EL (cell line): ENCODE data around the gene APBB3.
"Not testable (repeated sequence)": the region's sequence is repeated elsewhere in the genome, so short reads cannot be mapped to it uniquely, and the experiment has no call there.

Source experiments
- DNase-seq: peaks from one replicate; pipeline ENCODE4 v3.0.0-alpha.2; 2016

Gene APBB3

DNA sequence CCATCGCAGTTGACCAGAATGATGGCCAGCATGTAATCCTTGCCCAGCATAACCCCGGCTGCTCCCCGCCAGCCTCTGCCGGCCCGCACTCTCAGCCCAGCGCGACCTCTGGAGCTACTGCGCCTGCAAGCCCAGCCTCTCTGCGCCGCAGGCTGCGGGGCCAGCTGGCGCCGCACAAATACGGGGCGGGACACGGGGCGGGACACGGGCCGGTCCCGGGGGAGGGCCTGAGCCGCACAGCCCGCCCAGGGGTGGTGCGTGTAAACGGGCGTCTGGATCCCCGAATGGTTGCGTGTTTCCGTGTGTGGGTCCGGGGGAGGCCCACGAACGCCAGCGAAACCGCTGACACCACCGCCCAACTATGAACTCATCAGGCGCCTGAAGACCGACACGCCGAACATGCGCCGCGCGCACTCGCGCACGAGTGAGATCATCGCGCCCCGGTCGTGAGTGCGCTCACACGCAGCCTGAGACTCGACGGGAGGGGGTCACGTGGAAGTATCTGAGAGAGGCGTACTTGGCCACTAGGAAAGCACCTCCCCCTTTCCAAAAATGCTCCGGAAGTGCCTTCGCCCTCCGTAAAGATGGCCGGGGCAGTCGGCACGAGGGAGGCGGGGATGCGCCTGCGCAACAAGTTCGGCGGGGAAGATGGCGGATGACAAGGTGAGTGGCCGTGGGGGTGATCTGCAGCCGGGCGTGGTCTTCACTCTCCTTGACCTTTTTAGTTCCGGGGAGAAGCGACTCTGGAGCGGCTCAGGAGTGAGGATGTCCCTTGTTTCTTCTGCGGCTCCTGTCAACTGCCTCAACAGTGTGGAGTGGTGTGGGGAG, at the start of gene APBB3, which contains the start of gene SLC35A4:
Gene APBB3 (minus strand): TSS at position 403 of the 828 bp plus-strand sequence. CDS start 353 bp downstream, at position 50.
Gene SLC35A4 (plus strand): TSS at position 633 of the 828 bp plus-strand sequence. CDS start 2,342 bp downstream, outside the sequence.
- peak; percentile 99 for DNase-seq

GRCh38 chr5:140611020-140611521, 46.7 kb upstream of the APBB3 start:
- no peak for DNase-seq

DNA sequence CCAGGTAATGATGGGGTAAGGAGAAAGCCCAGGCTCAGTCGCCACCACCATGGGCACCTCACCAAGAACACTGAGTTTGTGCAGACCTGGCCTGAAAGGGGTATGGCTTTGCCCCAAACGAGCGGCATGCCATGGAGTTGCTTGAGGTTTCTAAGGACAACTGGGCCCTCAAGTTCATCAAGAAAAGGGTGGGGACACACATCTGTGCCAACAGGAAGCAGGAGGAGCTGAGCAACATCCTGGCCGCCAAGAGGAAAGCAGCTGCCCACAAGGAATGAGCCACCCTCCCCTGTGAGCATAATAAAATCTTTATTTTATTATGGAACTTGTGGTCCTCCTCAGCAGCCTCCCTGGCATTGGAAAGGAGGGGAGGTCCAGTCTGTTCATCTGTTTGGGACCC, 44.7 kb upstream of the APBB3 start:
- no peak for DNase-seq

DNA sequence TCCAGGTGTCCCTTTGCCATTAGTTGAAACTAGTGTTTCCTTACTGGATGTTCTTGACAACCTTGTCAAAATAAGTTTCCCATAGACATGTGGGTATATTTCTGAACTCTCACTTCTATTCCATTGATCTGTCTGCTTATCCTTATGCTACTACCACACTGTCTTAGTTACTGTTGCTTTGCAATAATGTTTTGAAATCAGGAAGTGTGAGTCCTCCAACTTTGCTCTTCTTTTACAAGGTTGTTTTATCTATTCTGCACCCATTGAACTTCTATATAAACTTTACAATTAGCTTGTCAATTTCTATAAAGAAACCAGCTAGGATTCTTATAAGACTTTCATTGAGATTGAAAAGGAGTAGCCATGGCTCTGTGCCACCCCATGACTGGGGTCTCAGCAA, 44.3 kb upstream of the APBB3 start:
- DNase-seq, result no peak

- DNase-seq, result no peak
Measured at GRCh38 chr5:140607031-140607430, 42.6 kb upstream of the APBB3 start.

DNA sequence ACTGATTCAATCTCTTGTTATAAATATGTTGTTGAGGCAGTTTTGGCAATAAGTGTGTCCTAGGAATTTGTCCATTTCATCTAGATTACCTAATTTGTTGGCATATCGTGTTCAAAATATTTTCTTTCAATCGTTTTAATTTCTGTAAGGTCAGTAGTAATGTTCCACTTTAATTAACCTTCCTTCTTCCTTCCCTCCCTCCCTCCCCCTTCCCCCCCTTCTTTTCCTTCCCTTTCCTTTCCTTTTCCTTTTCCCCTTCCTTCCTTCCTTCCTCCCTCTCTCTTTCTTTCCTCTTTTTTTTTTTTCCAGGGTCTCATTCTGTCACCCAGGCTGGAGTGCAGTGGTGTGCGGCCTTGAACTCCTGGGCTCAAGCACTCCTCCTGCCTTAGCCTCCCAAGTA, 41.5 kb upstream of the APBB3 start:
- no peak for DNase-seq

DNA sequence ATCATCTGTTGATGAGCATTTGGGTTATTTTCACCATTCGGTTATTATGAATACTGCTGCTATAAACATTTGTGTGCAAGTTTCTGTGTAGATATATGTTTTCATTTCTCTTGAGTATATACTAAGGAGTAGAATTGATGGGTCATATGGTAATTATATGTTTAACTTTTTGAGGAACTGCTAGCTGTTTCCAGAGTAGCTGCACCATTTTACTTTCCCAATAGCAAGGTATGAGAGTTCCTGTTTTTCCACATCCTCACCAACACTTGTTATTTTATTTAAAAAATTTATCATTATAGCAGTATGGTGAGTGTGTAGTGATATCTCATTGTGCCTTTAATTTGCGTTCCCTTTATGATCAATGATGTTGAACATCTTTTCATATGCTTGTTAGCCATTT, 39.3 kb upstream of the APBB3 start:
- DNase-seq, result no peak

DNA sequence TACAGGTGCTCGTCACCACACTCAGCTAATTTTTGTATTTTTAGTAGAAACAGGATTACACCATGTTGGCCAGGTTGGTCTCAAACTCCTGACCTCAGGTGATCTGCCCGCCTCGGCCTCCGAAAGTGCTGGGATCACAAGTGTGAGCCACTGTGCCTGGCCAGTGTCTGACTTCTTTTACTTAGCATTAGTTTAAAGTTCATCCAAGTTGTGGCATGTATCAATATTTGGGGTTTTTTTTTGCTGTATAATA, 39.0 kb upstream of the APBB3 start:
- DNase-seq, result not testable (repeated sequence)

DNA sequence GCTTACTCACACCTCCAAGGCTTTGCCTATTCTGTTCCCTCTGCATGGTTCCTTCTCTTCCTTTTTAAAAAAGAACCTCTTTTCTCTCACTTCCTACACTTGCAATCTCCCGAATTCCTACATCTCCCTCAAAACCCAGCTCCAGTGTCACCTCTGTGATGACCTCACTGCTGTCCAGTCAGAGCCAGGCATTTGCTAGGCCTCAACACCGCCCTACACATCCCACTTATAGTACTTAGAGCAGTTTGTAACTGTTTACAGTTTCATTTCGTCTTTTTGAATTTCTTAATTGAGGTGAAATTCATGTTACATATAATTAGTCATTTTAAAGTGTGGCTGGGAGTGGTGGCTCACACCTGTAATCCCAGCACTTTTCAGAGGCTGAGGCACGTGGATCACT, 37.7 kb upstream of the APBB3 start:
- DNase-seq, result peak; percentile 17

- no peak for DNase-seq
Measured at GRCh38 chr5:140600096-140600495, 35.7 kb upstream of the APBB3 start.

- no peak for DNase-seq
Measured at GRCh38 chr5:140598836-140599235, 34.4 kb upstream of the APBB3 start.

GRCh38 chr5:140596321-140596741, 31.9 kb upstream of the APBB3 start:
- DNase-seq, result no peak

- DNase-seq, result no peak
Measured at GRCh38 chr5:140595538-140596300, 31.3 kb upstream of the APBB3 start.

- no peak for DNase-seq
Measured at GRCh38 chr5:140594169-140594568, 29.8 kb upstream of the APBB3 start.

DNA sequence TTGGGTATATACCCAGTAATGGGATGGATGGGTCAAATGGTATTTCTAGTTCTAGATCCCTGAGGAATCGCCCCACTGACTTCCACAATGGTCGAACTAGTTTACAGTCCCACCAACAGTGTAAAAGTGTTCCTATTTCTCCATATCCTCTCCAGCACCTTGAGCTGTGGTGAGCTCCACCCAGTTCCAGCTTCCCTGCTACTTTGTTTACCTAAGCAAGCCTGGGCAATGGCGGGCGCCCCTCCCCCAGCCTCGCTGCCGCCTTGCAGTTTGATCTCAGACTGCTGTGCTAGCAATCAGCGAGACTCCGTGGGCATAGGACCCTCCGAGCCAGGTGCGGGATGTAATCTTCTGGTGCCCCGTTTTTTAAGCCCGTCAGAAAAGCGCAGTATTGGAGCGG, 28.7 kb upstream of the APBB3 start:
- DNase-seq, result not testable (repeated sequence)

GRCh38 chr5:140591747-140592372, 27.5 kb upstream of the APBB3 start:
- DNase-seq, result peak; percentile 54

DNA sequence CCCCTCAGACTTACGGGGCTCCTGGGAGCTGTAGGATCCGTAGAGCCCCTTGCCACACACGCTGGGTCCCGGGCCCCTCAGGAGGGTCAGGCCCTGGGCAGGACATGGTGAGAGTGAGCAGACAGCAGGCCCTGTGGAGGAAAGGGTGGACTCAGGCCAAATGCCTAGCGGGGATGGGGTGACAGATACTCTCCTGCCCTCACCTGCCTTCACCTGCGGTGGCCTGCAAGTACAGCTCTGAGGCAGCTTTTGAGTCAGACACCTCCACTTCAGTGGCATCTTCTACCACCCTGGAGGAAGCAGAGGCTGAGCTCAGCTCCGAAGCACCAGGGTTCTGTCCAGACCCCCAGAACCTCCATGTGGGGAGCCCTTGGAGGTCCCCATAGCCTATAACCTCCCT, 26.5 kb upstream of the APBB3 start:
- DNase-seq, result no peak

- peak; percentile 23 for DNase-seq
Measured at GRCh38 chr5:140588311-140589070, 24.1 kb upstream of the APBB3 start.

GRCh38 chr5:140587495-140587894, 23.1 kb upstream of the APBB3 start:
- DNase-seq, result no peak

DNA sequence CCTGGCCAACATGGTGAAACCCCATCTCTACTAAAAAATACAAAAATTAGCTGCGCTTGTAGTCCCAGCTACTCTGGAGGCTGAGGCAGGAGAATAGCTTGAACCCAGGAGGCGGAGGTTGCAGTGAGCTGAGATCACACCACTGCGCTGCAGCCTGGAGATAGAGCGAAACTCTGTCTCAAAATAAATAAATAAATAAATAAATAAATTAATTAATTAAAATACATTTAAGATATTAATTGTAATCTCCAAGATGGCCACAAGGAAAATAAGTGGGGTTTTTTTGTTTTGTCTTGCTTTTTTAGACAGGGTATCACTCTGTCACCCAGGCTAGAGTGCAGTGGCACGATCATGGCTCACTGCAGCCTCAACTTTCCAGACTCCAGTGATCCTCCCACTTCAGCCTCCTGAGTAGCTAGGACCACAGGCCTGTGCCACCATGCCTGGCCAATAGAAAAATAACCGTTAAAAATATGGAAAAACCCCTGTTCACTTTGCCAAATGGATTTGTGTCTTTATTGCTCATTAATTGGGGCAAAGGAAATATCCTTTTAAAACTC, 14.9 kb upstream of the APBB3 start:
- DNase-seq, result not testable (repeated sequence)

DNA sequence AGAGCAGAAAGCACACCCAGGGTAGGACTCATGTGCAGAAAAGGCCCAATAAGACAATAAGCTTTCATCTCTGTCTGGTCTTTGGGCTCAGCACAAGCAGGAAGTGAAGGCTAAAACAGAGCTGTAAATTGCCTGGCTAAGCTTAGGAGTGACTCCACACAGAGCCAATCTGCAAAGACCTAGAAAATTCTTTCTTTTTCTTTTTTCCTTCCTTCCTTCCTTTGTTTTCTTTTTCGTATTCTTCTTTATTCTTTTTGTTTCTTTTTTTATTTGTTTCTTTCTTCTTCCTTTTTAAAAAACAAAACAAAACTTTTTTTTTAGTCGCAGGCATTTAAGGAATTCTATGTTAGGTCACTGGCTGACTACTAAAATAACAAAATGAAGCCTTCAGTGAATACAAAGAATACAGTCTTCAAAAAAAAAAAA, 12.4 kb upstream of the APBB3 start:
- peak; percentile 25 for DNase-seq

GRCh38 chr5:140575309-140575708, 10.9 kb upstream of the APBB3 start:
- DNase-seq, result peak; percentile 39
